GM23338 (cell line): ENCODE data around the gene GATA5.

Experiments used
- CREB1 ChIP-seq: fragments of 250-450 bp; sonication (Bioruptor Pico); IDR thresholded peaks from 2 replicates; pipeline ENCODE4 v1.5.0; 2020; ENCODE audit warnings: low read depth, mild to moderate bottlenecking, moderate library complexity
- EZH2 ChIP-seq: fragments of 200-600 bp; sonication (generic); IDR thresholded peaks from one replicate; pipeline ENCODE4 v1.8.0; 2017; ENCODE audit warnings: antibody characterized with exemption, mild to moderate bottlenecking, low read depth; ENCODE audit not compliant: unreplicated experiment
- JUNB ChIP-seq: IDR thresholded peaks from one replicate; pipeline ENCODE4 v1.6.1; 2016; ENCODE audit warnings: antibody characterized with exemption; ENCODE audit not compliant: unreplicated experiment
- POLR2AphosphoS5 ChIP-seq: IDR thresholded peaks from 2 replicates; pipeline ENCODE4 v1.6.1; 2016; ENCODE audit warnings: antibody characterized with exemption, low read depth
- ZNF114 ChIP-seq: fragments of 250-450 bp; sonication (Bioruptor Pico); IDR thresholded peaks from 2 replicates; pipeline ENCODE4 v1.5.0; 2020; ENCODE audit warnings: mild to moderate bottlenecking, moderate library complexity
- TF ChIP-seq, protein P1 (sequence below), 2 experiments: fragments of 200-600 bp in 1 of 2; sonication (generic) in 1 of 2; conservative IDR thresholded peaks; 2 replicates each; pipeline versions ENCODE4 v1.5.1 to v1.6.1; 2016 to 2017; ENCODE audit warnings: antibody characterized with exemption in 2 of 2, low read depth in 2 of 2, mild to moderate bottlenecking in 2 of 2, moderate library complexity in 1 of 2

DNA sequence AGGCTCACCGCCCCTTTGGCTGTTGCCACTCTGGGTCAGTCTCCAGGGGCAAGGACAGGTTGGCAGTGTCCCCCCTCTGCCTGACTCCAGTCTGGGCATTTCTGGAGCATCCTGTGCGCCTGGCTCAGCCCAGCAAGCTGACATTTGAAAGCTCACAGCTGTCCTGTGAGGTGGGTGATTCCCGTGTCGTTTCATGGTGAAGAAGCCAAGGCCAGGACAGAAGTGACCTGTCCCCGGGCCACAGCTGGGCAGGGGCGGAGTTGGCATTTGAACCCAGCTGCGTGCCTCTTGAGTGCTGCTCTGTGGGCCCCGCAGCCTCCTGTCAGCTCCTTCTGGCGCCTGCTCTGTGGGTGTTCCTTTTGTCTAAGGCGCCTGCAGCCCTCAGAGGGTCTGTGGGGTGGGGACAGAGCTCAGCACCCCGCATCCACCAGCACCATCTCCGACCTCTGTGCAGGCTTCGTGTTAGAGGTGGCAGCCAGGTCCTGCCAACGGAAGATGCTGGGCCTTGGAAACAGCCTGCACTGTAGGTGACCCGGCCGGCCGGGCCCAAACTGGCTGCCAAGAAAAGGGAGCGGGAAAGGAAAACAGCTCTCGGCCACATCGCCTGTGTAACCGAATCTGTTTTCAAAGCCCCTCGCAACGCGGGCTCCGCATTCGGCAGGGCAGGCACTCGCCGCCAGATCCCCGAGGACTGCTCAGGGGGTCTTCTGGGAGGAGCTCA, 5.8 kb upstream of the GATA5 start:
- TF ChIP-seq, protein P1, sequence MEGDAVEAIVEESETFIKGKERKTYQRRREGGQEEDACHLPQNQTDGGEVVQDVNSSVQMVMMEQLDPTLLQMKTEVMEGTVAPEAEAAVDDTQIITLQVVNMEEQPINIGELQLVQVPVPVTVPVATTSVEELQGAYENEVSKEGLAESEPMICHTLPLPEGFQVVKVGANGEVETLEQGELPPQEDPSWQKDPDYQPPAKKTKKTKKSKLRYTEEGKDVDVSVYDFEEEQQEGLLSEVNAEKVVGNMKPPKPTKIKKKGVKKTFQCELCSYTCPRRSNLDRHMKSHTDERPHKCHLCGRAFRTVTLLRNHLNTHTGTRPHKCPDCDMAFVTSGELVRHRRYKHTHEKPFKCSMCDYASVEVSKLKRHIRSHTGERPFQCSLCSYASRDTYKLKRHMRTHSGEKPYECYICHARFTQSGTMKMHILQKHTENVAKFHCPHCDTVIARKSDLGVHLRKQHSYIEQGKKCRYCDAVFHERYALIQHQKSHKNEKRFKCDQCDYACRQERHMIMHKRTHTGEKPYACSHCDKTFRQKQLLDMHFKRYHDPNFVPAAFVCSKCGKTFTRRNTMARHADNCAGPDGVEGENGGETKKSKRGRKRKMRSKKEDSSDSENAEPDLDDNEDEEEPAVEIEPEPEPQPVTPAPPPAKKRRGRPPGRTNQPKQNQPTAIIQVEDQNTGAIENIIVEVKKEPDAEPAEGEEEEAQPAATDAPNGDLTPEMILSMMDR (conservative IDR thresholded peaks at IDR 0.05; ENCODE audit: low read depth in 2 of 2) = no peak
- TF ChIP-seq CREB1 (no peak), EZH2 (no peak), POLR2AphosphoS5 (no peak), ZNF114 (CRISPR knock-in tag) (no peak), JUNB (no peak)
